Osteoblast (primary cell): ENCODE data around the gene ZFHX2. TPM values are rescaled to one million over a fixed set of nuclear protein-coding genes. Genes with fewer than 3 reads are reported as not detected.
"Not testable (repeated sequence)": the region's sequence is repeated elsewhere in the genome, so short reads cannot be mapped to it uniquely, and the experiment has no call there.

Experiments used
- DNase-seq: peaks from one replicate; pipeline ENCODE4 v3.0.0; 2011; ENCODE audit warnings: low spot score, mixed read lengths; ENCODE audit not compliant: insufficient read length; ENCODE audit errors: missing footprints
- H2AFZ ChIP-seq: 2 replicates; pipeline ENCODE4 v1.6.0; 2011; ENCODE audit warnings: mild to moderate bottlenecking, low read length
- H3K27ac ChIP-seq: 2 replicates; pipeline ENCODE4 v1.5.1; 2011; ENCODE audit warnings: mild to moderate bottlenecking, low read depth, low read length, moderate library complexity
- H3K27me3 ChIP-seq: 2 replicates; pipeline ENCODE4 v1.6.0; 2012; ENCODE audit warnings: mild to moderate bottlenecking, control low read depth, inconsistent platforms, low read length, moderate library complexity; ENCODE audit not compliant: insufficient read depth
- H3K36me3 ChIP-seq: 2 replicates; pipeline ENCODE4 v1.5.1; 2011; ENCODE audit warnings: mild to moderate bottlenecking, low read length, control low read depth, moderate library complexity; ENCODE audit not compliant: insufficient read depth
- H3K4me1 ChIP-seq: 2 replicates; pipeline ENCODE4 v1.5.1; 2011; ENCODE audit warnings: mild to moderate bottlenecking, low read length, control low read depth, moderate library complexity; ENCODE audit not compliant: insufficient read depth
- H3K4me2 ChIP-seq: 2 replicates; pipeline ENCODE4 v1.6.0; 2011; ENCODE audit warnings: mild to moderate bottlenecking, low read length; ENCODE audit not compliant: insufficient read depth
- H3K4me3 ChIP-seq: fragments of 200-600 bp; sonication (generic); 3 replicates; pipeline ENCODE4 v1.5.1; 2012; ENCODE audit warnings: mild to moderate bottlenecking, low read length, inconsistent platforms; ENCODE audit not compliant: insufficient read depth
- H3K79me2 ChIP-seq: 2 replicates; pipeline ENCODE4 v1.6.0; 2012; ENCODE audit warnings: mild to moderate bottlenecking, low read length, control low read depth, inconsistent platforms; ENCODE audit not compliant: insufficient read depth
- H3K9me3 ChIP-seq: 2 replicates; pipeline ENCODE4 v1.5.1; 2011; ENCODE audit warnings: low read depth, low read length, control low read depth
- H4K20me1 ChIP-seq: 2 replicates; pipeline ENCODE4 v1.6.0; 2012; ENCODE audit warnings: mild to moderate bottlenecking, low read length, control low read depth; ENCODE audit not compliant: insufficient read depth
- CTCF ChIP-seq: IDR thresholded peaks from 2 replicates; pipeline ENCODE4 v1.5.1; 2011; ENCODE audit warnings: mild to moderate bottlenecking, low read depth, low read length, moderate library complexity; ENCODE audit errors: extremely low read depth
- total RNA-seq: library from RNA; depleted of rRNA; stranded (reverse); fragments of >200 nt; gene quantifications from 2 replicates; pipeline ENCODE4 v1.2.3, GENCODE V29; 2012

Gene ZFHX2
- total RNA-seq, 1 donor: 0.72 TPM

GRCh38 chr14:23538050-23538718 is 13.4 kb downstream of the ZFHX2 start:
- Histone ChIP-seq H3K79me2 (no peaks in the 10 kb centered on the region), H2AFZ (no peak overlapping the region), H3K27ac (no peak overlapping the region), H3K9me3 (no peaks in the 10 kb centered on the region), H4K20me1 (no peaks in the 10 kb centered on the region), H3K4me1 (peaks cover 12% of the 10 kb centered on the region), H3K4me2 (no peak overlapping the region), H3K36me3 (peaks cover 3% of the 10 kb centered on the region), H3K4me3 (no peak overlapping the region), H3K27me3 (no peaks in the 10 kb centered on the region)
- TF ChIP-seq CTCF: no peak
- no peak for DNase-seq

- H3K27ac ChIP-seq: no peak overlapping the region
- no peaks in the 10 kb centered on the region for H3K79me2 ChIP-seq
- H3K36me3 ChIP-seq: no peaks in the 10 kb centered on the region
- no peaks in the 10 kb centered on the region for H3K9me3 ChIP-seq
- no peak overlapping the region for H3K4me3 ChIP-seq
- TF ChIP-seq CTCF: no peak
- DNase-seq: peak; percentile 66
- H2AFZ ChIP-seq: no peak overlapping the region
- H3K27me3 ChIP-seq: no peaks in the 10 kb centered on the region
- H3K4me1 ChIP-seq: peaks cover 12% of the 10 kb centered on the region
- H4K20me1 ChIP-seq: no peaks in the 10 kb centered on the region
- no peak overlapping the region for H3K4me2 ChIP-seq
Measured at GRCh38 chr14:23537351-23538049, 14.1 kb downstream of the ZFHX2 start.

GRCh38 chr14:23536906-23537305 is 14.7 kb downstream of the ZFHX2 start:
- not testable (repeated sequence) for H3K4me2 ChIP-seq, H3K4me3 ChIP-seq, H3K9me3 ChIP-seq, H3K36me3 ChIP-seq, H2AFZ ChIP-seq, H4K20me1 ChIP-seq, H3K79me2 ChIP-seq, H3K27me3 ChIP-seq, DNase-seq, H3K27ac ChIP-seq
- peaks cover 12% of the 10 kb centered on the region for H3K4me1 ChIP-seq

GRCh38 chr14:23536494-23536893 is 15.1 kb downstream of the ZFHX2 start:
- TF ChIP-seq CTCF: no peak
- Histone ChIP-seq H3K4me2 (no peak overlapping the region), H3K4me1 (peaks cover 12% of the 10 kb centered on the region), H3K4me3 (no peak overlapping the region), H3K79me2 (no peaks in the 10 kb centered on the region), H2AFZ (no peak overlapping the region), H3K27ac (no peak overlapping the region), H3K36me3 (no peaks in the 10 kb centered on the region), H3K9me3 (no peaks in the 10 kb centered on the region), H4K20me1 (no peaks in the 10 kb centered on the region), H3K27me3 (no peaks in the 10 kb centered on the region)
- no peak for DNase-seq
